ENCODE data around the gene CCDC126.

- TF ChIP-seq CTCF (IDR thresholded peaks at IDR 0.05; ENCODE audit: borderline replicate concordance, extremely low read depth, low read length, poor library complexity, severe bottlenecking) (no peak), EZH2 (IDR thresholded peaks at IDR 0.05; ENCODE audit: borderline replicate concordance, low read depth, low read length, severe bottlenecking) (no peak)
These were observed 2.1 kb upstream of the CCDC126 start for GRCh38 chr7:23594879-23595604.
